Stimulated activated CD4-positive, alpha-beta T cell treated with anti-CD3 and anti-CD28 coated beads, Interleukin-12 subunit alpha, Interleukin-12 subunit beta, amount 100 ng/mL, for 24 hours (primary cell): Measurements from ENCODE around the gene DNAJC5G.
"Not testable (repeated sequence)": the region's sequence is repeated elsewhere in the genome, so short reads cannot be mapped to it uniquely, and the experiment has no call there.

Source experiments
- DNase-seq, 2 experiments: peaks; one replicate each; pipeline ENCODE4 v3.0.0-alpha.2; 2020; ENCODE audit warnings: low read depth in 2 of 2

Gene DNAJC5G

GRCh38 chr2:27255187-27255586 is 20.0 kb upstream of the DNAJC5G start:
- DNase-seq = no peak

DNA sequence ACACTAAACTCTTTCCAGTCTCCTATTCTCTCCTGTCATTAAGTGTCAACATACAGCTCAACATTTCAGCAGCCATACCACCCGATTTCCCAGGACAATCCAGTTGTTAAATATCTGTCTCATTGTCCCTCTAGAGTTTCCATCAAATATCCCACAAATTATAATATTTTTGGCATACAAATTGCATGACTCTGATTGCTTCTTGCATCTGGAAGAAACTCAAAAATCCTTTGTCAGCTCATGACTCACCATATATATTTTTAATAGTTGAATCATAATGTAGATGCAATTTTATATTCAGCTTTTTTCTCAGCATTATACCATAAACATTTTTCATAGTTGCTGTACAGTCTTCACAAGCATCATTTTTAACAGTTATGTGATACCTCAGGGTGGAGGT is 19.6 kb upstream of the DNAJC5G start:
- DNase-seq = no peak

DNA sequence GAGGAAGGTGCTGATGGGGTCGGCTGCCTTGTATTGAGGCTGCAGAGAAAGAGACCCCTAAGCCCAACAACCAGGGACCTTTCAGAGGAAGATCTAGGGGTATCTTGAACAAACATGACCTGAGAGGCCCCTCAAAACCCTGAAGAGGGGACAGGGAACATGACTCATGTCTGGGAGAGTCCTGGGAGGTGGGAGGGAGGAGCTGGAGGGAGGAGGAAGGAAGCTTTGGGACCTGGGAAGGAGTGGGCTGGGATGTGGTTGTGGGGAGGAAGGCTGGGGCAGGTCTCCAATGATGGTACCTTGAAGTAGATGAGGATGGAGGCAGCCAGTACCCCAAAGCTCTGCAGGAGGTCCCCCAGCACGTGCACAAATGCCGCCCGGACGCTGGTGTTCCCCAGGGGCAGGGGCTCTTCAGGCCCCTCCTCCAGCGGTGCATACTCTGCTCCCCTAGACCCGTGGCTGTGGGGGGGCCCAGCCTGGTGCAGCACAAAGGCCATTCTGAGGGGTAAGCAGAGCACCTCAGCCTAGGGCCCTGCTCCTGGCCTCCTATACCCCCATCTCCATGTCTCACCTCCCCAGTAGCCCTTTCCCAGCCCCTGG is 18.3 kb upstream of the DNAJC5G start:
- DNase-seq = no peak

- DNase-seq = no peak
Measured at GRCh38 chr2:27258051-27258450, 17.2 kb upstream of the DNAJC5G start.

GRCh38 chr2:27261241-27261925 is 13.8 kb upstream of the DNAJC5G start:
- no peak for DNase-seq

GRCh38 chr2:27261926-27262298 is 13.3 kb upstream of the DNAJC5G start:
- no peak for DNase-seq

DNA sequence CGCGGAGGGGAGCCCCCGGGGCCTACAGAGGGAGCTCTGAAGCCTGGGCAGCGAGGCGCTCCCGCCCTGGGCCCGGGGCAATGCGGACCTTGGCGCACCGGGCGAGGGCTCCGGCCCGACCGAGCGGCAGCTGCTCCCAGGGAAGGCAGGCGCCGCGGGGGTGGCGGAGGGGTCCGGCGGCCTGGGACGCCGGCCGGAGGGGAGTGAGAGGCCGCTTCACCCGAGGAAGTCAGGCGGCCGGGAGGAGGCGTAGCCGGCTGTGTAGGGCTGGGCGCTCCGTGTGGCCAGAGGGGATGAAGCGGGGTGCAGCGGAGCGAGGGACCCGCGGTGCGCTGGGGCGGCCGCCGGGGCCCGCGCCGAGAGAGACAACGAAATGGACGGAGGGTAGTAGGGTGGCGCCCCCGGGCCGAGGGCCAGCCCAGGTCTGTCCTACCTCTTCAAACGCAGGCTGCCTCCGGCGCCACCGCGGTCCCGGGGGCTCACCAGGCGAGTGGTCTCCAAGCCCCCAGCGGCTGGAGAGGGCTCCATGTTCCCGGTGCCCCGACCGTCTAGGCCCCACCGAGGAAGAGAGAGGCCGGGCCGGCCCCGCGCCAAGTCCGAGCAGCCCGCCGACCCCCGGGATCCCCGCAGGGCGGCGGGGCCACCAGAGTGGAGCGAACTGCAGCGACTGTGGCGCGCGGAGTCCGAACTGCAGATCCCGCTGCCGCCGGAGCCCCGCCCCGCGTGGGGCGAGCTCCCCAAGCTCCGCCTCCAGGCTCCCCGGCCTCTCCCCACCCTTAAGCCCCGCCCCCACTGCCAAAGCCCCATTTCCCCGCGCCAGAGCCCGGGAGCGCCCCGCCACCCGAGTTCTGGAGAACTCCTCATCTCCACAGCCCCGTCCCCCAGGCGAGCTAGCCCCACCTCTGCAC is 12.6 kb upstream of the DNAJC5G start, which contains the start of gene SLC30A3:
TSS of gene SLC30A3 (minus strand) at position 669 of the 908 bp plus-strand sequence. CDS start at position 528, 141 bp downstream.
- peak; percentile 44 to 76 for DNase-seq

DNA sequence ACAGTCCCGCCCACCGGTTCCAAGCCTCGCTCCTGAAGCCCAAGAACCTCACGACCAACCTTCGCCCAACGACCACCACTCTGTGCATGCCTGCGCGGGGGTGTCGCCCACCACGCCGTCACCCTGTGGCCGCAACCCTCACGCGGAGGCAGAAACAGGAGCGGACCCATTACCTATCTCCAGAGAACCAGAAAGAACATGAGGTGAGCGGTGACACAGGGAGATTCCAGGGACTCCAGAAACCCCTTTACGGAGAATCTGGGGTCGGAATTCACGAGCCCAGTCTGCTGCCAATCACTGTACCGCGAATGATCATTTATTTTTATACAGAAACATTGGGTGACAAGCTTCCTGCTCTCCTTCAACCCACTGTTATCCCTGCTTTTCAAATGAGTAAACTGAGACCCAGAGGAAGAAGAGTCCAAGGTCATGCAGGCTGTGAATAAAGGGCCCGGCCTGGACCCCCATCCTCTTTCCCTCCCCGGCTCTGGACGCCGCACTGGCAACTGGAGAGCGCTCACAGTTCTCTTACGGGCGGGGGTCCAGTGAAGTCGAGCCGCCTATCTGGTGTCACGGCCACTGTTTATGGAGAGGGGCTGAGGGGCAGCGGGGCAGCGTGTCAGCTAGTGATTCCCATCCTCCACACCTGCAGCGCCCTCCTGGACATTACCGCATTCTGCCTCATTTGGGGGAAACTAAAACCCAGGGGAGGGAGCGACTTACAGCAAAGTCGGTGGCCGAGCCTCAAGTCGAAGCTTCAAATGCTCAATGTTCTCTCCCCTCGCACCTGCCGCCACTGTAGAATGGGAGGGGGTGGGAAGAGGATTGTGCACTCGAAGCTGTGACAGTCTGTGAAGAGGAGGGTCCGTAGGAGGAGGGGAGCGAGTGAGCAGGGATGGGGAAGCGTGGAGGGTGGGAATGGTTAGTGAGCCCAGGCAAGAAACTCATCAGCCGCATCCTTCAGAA is 11.7 kb upstream of the DNAJC5G start:
- no peak for DNase-seq

DNA sequence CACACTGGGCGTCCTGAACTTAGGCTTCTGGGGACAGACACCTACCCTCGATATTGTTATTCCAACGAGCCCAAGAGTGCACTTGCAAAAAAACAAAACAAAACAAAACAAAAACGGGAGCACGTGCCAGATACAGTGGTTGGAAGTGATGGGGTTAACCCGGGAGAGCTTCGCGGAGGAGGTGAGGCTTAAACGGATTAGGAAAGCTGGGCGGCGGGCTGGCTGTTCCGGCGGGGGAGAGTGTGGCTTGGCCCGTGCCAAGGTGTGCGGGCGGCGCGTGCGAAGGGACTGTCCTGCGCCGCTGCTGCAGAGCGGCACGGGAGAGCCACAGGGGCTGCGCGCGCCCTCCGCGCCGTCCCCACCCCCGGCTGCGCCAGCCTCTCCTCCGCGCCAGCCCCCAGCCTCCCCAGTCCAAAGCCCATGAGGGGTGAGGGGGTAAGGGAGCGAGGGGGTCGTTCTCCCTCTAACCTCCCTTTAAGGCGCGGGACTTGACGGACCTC is 10.9 kb upstream of the DNAJC5G start:
- DNase-seq = no peak

DNA sequence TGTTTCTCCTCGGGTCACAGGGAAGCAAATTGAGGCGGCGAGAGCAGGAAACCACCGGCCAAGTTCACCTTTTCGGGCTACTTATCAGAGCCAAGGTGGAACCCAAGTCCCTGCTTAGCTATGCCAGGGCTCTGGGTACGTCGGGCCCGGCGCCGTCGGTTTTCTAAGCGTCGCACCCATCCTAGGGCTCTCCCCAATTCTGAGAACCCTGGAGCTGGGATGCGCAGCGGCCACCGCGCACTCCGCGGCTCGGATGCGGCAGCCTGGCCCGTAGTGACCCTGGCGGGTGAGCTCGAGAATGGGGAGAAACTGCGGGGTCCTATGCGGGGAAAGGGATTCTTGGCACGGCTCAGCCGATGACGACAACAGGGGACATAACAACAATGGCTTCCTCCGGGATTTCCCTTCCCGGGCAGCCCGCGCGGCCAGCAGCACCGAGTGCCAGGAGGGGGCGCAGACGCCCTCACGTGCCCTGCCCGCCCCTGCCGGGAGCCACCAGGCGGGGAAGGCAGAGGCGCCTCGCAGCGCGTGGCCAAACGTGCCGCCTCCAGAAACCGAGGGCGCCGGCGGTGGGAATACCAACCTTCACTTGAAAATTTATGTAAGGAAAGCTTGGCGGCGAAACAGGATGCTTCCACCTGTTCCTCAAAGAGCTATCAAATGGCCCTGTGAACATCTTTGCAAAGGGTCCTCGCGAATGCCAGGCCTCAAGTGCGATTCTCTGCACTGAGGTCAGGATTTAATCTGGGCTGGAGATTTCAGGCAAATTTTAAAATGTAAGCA is 10.3 kb upstream of the DNAJC5G start:
- DNase-seq = peak; percentile 29 to 60

DNA sequence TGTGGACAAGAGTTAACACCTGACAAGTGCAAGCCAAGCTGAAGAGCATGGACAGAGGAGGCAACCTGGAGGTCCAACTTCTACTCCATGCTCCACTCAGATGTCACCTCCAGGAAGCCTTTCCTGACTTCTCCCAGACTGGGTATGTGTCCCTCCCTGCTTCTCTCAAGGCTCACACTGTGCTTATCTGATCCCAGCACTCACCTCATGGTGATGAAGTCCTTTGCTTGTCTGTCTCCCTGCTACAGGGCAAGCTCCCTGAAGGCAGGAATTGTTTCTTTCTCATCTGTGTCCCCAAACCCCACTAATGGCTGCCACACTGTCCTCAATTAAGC is 9.7 kb upstream of the DNAJC5G start:
- no peak for DNase-seq

DNA sequence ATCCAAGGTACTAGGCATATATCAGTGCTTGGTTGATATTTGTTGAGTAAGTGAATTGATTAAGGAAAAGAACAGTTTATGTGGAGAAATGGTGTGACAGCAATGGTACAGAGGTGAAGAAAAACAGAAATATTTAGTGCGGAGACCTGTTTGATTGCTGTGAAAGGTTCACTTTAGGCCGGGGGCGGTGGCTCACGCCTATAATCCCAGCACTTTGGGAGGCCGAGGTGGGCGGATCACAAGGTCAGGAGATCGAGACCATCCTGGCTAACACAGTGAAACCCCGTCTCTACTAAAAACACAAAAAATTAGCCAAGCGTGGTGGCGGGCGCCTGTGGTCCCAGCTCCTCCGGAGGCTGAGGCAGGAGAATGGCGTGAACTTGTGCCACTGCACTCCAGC is 6.9 kb upstream of the DNAJC5G start:
- not testable (repeated sequence) for DNase-seq

GRCh38 chr2:27270131-27270530 is 5.1 kb upstream of the DNAJC5G start:
- no peak for DNase-seq

GRCh38 chr2:27270670-27271069 is 4.6 kb upstream of the DNAJC5G start:
- no peak for DNase-seq

- no peak for DNase-seq
Measured at GRCh38 chr2:27271631-27272340, 3.4 kb upstream of the DNAJC5G start.

DNA sequence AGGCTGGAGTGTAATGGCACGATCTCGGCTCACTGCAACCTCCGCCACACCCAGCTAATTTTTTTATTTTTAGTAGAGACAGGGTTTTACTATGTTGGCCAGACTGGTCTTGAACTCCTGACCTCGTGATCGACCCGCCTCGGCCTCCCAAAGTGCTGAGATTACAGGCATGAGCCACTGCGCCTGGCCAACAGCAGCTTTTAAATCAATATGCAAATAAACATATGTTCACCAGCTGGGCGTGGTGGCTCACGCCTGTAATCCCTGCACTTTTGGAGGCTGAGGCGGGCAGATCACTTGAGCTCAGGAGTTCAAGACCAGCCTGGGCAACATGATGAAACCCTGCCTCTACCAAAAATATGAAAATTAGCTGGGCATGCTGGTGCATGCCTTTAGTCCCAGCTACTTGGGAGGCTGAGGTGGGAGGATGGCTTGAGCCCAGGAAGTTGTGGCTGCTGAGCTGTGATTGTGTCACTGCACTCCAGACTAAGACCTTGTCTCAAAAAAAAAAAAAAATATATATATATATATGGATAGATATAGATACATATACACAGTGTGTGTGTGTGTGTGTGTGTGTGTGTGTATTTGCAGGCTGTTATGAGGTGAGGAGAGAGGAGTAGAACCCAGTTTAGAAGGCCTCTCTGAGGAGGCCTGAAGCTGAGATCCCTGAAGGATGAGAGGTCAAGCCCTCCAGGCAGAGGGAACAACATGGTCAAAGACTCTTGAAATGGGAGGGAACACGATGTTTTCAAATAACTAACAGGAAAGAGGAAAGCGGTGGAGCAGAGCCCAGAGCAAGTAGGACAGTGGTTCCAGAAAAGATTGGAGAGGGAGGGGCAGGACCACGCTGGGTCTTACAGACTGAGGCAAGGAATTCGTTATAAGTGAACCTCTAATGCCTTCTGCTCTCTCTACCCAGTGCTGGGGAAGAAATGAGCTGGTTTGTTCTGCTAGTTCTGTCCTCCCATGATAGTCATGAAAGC is 2.4 kb upstream of the DNAJC5G start:
- DNase-seq = not testable (repeated sequence)

DNA sequence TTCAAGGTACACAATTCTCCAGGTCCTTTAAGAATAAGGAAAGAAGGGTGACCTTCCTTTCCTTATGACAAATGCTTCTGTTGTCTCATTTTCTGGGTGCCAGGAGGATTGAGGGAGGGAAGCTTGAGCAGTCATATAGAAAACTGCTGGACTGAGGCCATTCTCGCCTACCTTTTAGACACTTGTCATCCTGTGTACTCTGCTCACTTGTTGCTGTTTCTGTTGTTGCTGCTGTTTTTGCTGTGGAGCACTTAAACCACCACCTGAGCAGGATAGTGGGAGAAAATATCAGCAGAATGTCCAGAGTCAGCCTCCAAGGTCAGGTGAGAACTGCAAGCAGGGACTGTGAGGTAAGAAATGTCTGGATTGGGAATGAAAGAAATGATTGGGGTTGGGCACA is 2.8 kb downstream of the DNAJC5G start:
- DNase-seq = no peak

DNA sequence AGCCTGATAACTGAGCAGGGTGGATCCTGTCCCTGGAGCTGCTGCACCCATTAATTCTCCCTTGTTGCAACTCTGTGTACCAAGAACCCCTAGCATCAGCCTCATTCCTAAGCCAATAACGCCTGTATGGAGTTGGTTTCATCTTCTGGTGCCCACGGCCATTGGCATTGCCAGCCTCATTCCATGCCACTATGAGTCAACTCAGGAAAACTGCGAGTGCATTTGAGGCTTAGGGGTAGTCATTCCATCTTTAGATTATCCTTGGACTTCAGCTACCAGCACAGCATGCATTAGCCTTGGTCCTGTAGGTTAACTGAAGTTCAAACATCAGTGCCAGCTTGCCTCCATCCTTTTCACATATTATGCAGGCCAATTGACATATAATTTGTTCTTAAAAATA is 5.6 kb downstream of the DNAJC5G start:
- DNase-seq = no peak

DNA sequence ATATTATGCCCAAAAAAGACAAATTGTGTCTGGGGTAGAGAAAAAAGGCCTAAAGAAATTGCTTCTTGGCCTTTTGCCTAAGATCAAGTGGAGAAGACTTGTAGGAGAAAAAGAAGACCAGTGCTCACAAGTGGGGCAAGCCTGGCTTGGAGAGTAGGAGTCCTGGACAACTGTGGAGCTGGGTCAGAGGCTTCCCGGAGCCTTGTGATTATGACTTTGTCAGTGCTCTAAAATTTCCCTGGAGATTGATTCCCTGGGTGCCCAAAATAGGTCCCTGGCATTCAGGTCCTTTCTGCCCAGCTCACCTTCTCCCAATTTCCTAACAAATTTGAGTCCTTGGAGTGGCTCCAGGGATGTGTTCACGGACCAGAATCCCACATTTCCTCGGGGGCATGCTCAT is 6.2 kb downstream of the DNAJC5G start:
- DNase-seq = no peak
